Peyer's patch (tissue), 4 donors: ENCODE measurements around the gene COG6.

Experiments
- CTCF ChIP-seq, 6 experiments: fragments of 450-650 bp in 4 of 6; fragments of 200-600 bp in 2 of 6; sonication (generic) in 1 of 6; IDR thresholded peaks; one replicate each; pipeline ENCODE4 v1.5.1; 2017 to 2019; ENCODE audit warnings: antibody characterized with exemption in 6 of 6, mild to moderate bottlenecking in 3 of 6, moderate library complexity in 1 of 6
- POLR2A ChIP-seq, 2 donors: fragments of 450-650 bp; IDR thresholded peaks; one replicate each; pipeline ENCODE4 v1.5.1; 2017; ENCODE audit warnings: antibody characterized with exemption in 2 of 2, mild to moderate bottlenecking in 2 of 2, moderate library complexity in 2 of 2

- TF ChIP-seq CTCF (IDR thresholded peaks at IDR 0.05) (no peak), POLR2A (IDR thresholded peaks at IDR 0.05) (no peak)
Observed at GRCh38 chr13:39734952-39735351, 79.5 kb downstream of the COG6 start.
